Panc1 (cell line): ENCODE measurements around the gene PDPN. TPM values are rescaled to one million over a fixed set of nuclear protein-coding genes. Genes with fewer than 3 reads are reported as not detected.

Experiments used
- ATAC-seq: fragments of 200-7000 bp; cut with Tn5 transposase; 2 replicates; pipeline ENCODE4 v1.9.1; 2020; ENCODE audit warnings: mild to moderate bottlenecking, moderate library complexity
- BruUV-seq: library from RNA; stranded (reverse); fragments of 400-500 nt; replicated peaks from 2 replicates; lab custom pipeline; 2021; lab: Mats Ljungman, UMichigan
- CTCF ChIA-PET: fragments of 300-600 bp; sonication (Branson Sonifier 250); formaldehyde crosslinking; loops from one replicate; lab custom pipeline; 2022; ENCODE audit warnings: antibody characterized with exemption; lab: Charles Lee
- POLR2A ChIA-PET: fragments of 300-600 bp; sonication (Branson Sonifier 250); formaldehyde crosslinking; loops from one replicate; lab custom pipeline; 2022; ENCODE audit warnings: antibody characterized with exemption; lab: Charles Lee
- DNase-seq: peaks from one replicate; pipeline ENCODE4 v3.0.0-alpha.2; 2010; ENCODE audit warnings: low read depth, low spot score
- H3K27ac ChIP-seq: 2 replicates; pipeline ENCODE4 v1.5.1; 2011; ENCODE audit warnings: mild to moderate bottlenecking, low read length, inconsistent platforms
- H3K27me3 ChIP-seq: fragments of 200-500 bp; sonication (Bioruptor generic); 2 replicates; pipeline ENCODE4 v1.6.0; 2014; ENCODE audit warnings: low read length, inconsistent platforms; ENCODE audit not compliant: control insufficient read depth, insufficient read depth
- H3K36me3 ChIP-seq: fragments of 200-500 bp; sonication (Bioruptor generic); 2 replicates; pipeline ENCODE4 v1.5.1; 2014; ENCODE audit warnings: inconsistent platforms, mild to moderate bottlenecking, low read length, moderate library complexity; ENCODE audit not compliant: control insufficient read depth, insufficient read depth
- H3K4me1 ChIP-seq: 2 replicates; pipeline ENCODE4 v1.5.1; 2011; ENCODE audit warnings: inconsistent platforms, mild to moderate bottlenecking, low read length, moderate library complexity; ENCODE audit not compliant: control insufficient read depth, insufficient read depth
- H3K4me3 ChIP-seq, 2 experiments: 2 replicates each; pipeline ENCODE4 v1.5.1; 2011 to 2012; ENCODE audit warnings: low read depth in 2 of 2, low read length in 2 of 2, mild to moderate bottlenecking in 2 of 2, inconsistent platforms in 1 of 2, moderate library complexity in 1 of 2
- H3K9me3 ChIP-seq: fragments of 200-500 bp; sonication (Bioruptor generic); 2 replicates; pipeline ENCODE4 v1.5.1; 2014; ENCODE audit warnings: low read depth, mild to moderate bottlenecking, inconsistent platforms, low read length, moderate library complexity; ENCODE audit not compliant: control insufficient read depth, insufficient read depth
- CTCF ChIP-seq: fragments of 450-650 bp; IDR thresholded peaks from 2 replicates; pipeline ENCODE4 v1.5.1; 2017; ENCODE audit warnings: mild to moderate bottlenecking
- POLR2AphosphoS5 ChIP-seq: IDR thresholded peaks from 2 replicates; pipeline ENCODE4 v1.6.1; 2012; ENCODE audit warnings: mild to moderate bottlenecking, low read depth, low read length, moderate library complexity
- REST ChIP-seq, 2 experiments: IDR thresholded peaks; 2 replicates each; pipeline ENCODE4 v1.6.1; 2011 to 2012; ENCODE audit warnings: low read depth in 2 of 2, control low read depth in 1 of 2, low read length in 1 of 2, mild to moderate bottlenecking in 1 of 2, moderate library complexity in 1 of 2; ENCODE audit not compliant: insufficient read depth in 1 of 2
- SIN3A ChIP-seq: IDR thresholded peaks from 2 replicates; pipeline ENCODE4 v1.6.1; 2012; ENCODE audit warnings: low read depth, mild to moderate bottlenecking, low read length, moderate library complexity, borderline replicate concordance; ENCODE audit not compliant: insufficient read depth
- TCF7L2 ChIP-seq: IDR thresholded peaks from 2 replicates; pipeline ENCODE4 v1.6.1; 2011; ENCODE audit warnings: mild to moderate bottlenecking, low read depth, low read length, inconsistent platforms
- in situ Hi-C: cut with HindIII; loops from 2 replicates; pipeline ENCODE4 v1.10.0; 2016; ENCODE audit warnings: low sequenced_read_pairs, low pct_unique_long_range_greater_than_20kb
- intact Hi-C: fragments of 100-400 bp; cut with micrococcal nuclease; formaldehyde crosslinking; loops from one replicate; pipeline ENCODE4 v1.10.0; 2022; ENCODE audit not compliant: unreplicated experiment
- total RNA-seq: library from RNA; stranded (reverse); gene quantifications from one replicate; pipeline ENCODE4 v1.2.1, GENCODE V29; 2021; ENCODE audit not compliant: unreplicated experiment

PDPN gene
- total RNA-seq, 1 experiment from 2014 or later: 0.28 TPM

GRCh38 chr1:13554798-13555197 is 28.8 kb upstream of the PDPN start:
- ATAC-seq (no peak), DNase-seq (no peak)
- Histone ChIP-seq H3K27ac (no peak overlapping the region), H3K9me3 (no peaks in the 10 kb centered on the region), H3K27me3 (no peaks in the 10 kb centered on the region), H3K36me3 (no peaks in the 10 kb centered on the region), H3K4me3 (no peak overlapping the region), H3K4me1 (no peaks in the 10 kb centered on the region)
- TF ChIP-seq SIN3A (no peak), REST (IDR thresholded peaks at IDR 0.05; ENCODE audit: insufficient read depth in 1 of 2, low read depth in 2 of 2, low read length in 1 of 2) (no peak), POLR2AphosphoS5 (no peak), TCF7L2 (no peak), CTCF (no peak)
- CTCF ChIA-PET: interaction anchor here (0.7 kb wide), 1 partner anchor 291 kb away, joined by 5 read pairs; no protein-coding TSS in a partner anchor
- intact Hi-C loops (no loop called here), in situ Hi-C loops (no loop called here)
- POLR2A ChIA-PET: no interaction called here
- no TSS peak for BruUV-seq

GRCh38 chr1:13556224-13556764 is 27.3 kb upstream of the PDPN start:
- no peak for DNase-seq

More at GRCh38 chr1:13556224-13556764, 27.3 kb upstream of the PDPN start:
- ChIA-PET CTCF (no interaction called here), POLR2A (no interaction called here)
- BruUV-seq: no TSS peak
- Histone ChIP-seq H3K36me3 (no peaks in the 10 kb centered on the region), H3K4me1 (no peaks in the 10 kb centered on the region), H3K27ac (no peak overlapping the region), H3K27me3 (no peaks in the 10 kb centered on the region; the same call in 1 of the 2 replicates), H3K9me3 (no peaks in the 10 kb centered on the region), H3K4me3 (no peak overlapping the region)
- intact Hi-C loops: no loop called here
- ATAC-seq: no peak
- in situ Hi-C loops: no loop called here
- TF ChIP-seq POLR2AphosphoS5 (no peak), REST (IDR thresholded peaks at IDR 0.05; ENCODE audit: insufficient read depth in 1 of 2, low read depth in 2 of 2, low read length in 1 of 2) (no peak), CTCF (no peak)
